Measurements from ENCODE around the gene SYT10.

The SYT10 gene

GRCh38 chr12:33438025-33438772 lies 1.4 kb downstream of the SYT10 start:
- DNase-seq, result no peak
- no peak for TF ChIP-seq CTCF (IDR thresholded peaks at IDR 0.05; ENCODE audit: low read depth, low read length)
- peaks cover 85% of the 10 kb centered on the region for H3K27me3 ChIP-seq (ENCODE audit: insufficient read depth, low read depth, severe bottlenecking)
- peaks cover 12% of the 10 kb centered on the region for H3K9me3 ChIP-seq (ENCODE audit: severe bottlenecking)
- H3K27ac ChIP-seq, result no peak overlapping the region
- H3K36me3 ChIP-seq, result no peaks in the 10 kb centered on the region
- no peak overlapping the region for H3K4me3 ChIP-seq (ENCODE audit: low read depth, low read length)

GRCh38 chr12:33437598-33437997 lies 2.0 kb downstream of the SYT10 start:
- H3K27ac ChIP-seq, result no peak overlapping the region
- no peak for TF ChIP-seq CTCF (IDR thresholded peaks at IDR 0.05; ENCODE audit: low read depth, low read length)
- peaks cover 83% of the 10 kb centered on the region for H3K27me3 ChIP-seq (ENCODE audit: insufficient read depth, low read depth, severe bottlenecking)
- no peaks in the 10 kb centered on the region for H3K36me3 ChIP-seq
- H3K9me3 ChIP-seq (ENCODE audit: severe bottlenecking), result peaks cover 12% of the 10 kb centered on the region
- DNase-seq, result no peak
- no peak overlapping the region for H3K4me3 ChIP-seq (ENCODE audit: low read depth, low read length)

- Histone ChIP-seq H3K27ac (no peak overlapping the region), H3K27me3 (ENCODE audit: insufficient read depth, low read depth, severe bottlenecking) (peaks cover 52% of the 10 kb centered on the region), H3K4me3 (ENCODE audit: low read depth, low read length) (no peak overlapping the region), H3K9me3 (ENCODE audit: severe bottlenecking) (no peaks in the 10 kb centered on the region), H3K36me3 (no peaks in the 10 kb centered on the region)
- TF ChIP-seq CTCF (IDR thresholded peaks at IDR 0.05; ENCODE audit: low read depth, low read length), result no peak
- no peak for DNase-seq
These were observed 6.6 kb downstream of the SYT10 start for GRCh38 chr12:33432992-33433391.

GRCh38 chr12:33431648-33432047 lies 8.0 kb downstream of the SYT10 start:
- DNase-seq, result no peak
- TF ChIP-seq CTCF (IDR thresholded peaks at IDR 0.05; ENCODE audit: low read depth, low read length), result no peak
- H3K9me3 ChIP-seq (ENCODE audit: severe bottlenecking), result no peaks in the 10 kb centered on the region
- H3K27ac ChIP-seq, result no peak overlapping the region
- H3K36me3 ChIP-seq, result no peaks in the 10 kb centered on the region
- H3K27me3 ChIP-seq (ENCODE audit: insufficient read depth, low read depth, severe bottlenecking), result peaks cover 41% of the 10 kb centered on the region
- H3K4me3 ChIP-seq (ENCODE audit: low read depth, low read length), result no peak overlapping the region

- TF ChIP-seq CTCF (IDR thresholded peaks at IDR 0.05; ENCODE audit: low read depth, low read length), result no peak
- Histone ChIP-seq H3K27ac (no peak overlapping the region), H3K27me3 (ENCODE audit: insufficient read depth, low read depth, severe bottlenecking) (peaks cover 30% of the 10 kb centered on the region), H3K4me3 (ENCODE audit: low read depth, low read length) (no peak overlapping the region), H3K9me3 (ENCODE audit: severe bottlenecking) (no peaks in the 10 kb centered on the region), H3K36me3 (no peaks in the 10 kb centered on the region)
- no peak for DNase-seq
These were observed 10.2 kb downstream of the SYT10 start for GRCh38 chr12:33429468-33429867.

GRCh38 chr12:33427071-33427470 lies 12.5 kb downstream of the SYT10 start:
- Histone ChIP-seq H3K36me3 (no peaks in the 10 kb centered on the region), H3K9me3 (ENCODE audit: severe bottlenecking) (no peaks in the 10 kb centered on the region), H3K4me3 (ENCODE audit: low read depth, low read length) (no peak overlapping the region), H3K27me3 (ENCODE audit: insufficient read depth, low read depth, severe bottlenecking) (peaks cover 29% of the 10 kb centered on the region), H3K27ac (no peak overlapping the region)
- DNase-seq, result no peak
- TF ChIP-seq CTCF (IDR thresholded peaks at IDR 0.05; ENCODE audit: low read depth, low read length), result 0 out of 2 replicates have a peak, but pooled peaks have one; percentile 3
